Measurements from ENCODE around the gene ALX4. TPM values are rescaled to one million over a fixed set of nuclear protein-coding genes. Genes with fewer than 3 reads are reported as not detected.

The ALX4 gene
- total RNA-seq, 1 donor from 2014 or later = not detected

DNA sequence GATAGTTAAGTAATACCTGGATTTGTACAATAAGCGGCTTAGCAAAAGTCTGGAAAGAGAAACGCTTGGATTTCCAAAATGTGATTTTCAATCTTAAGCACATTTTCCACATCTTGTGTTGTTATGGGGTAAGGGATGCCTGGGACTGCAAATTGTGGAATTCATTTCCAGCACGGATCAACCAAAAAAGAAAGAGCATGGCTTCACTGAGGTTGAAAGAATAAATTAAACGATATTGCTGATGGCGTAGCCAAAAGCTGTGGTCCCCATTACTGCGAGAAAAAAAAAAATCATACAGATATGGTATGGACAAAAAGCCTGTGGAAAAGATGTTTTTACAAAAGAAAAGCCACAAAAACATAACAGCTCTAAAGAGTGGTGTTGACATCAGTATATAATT, 26.0 kb upstream of the ALX4 start:
- no peak for DNase-seq (ENCODE audit: extremely low read depth, low read depth, low spot score)

DNA sequence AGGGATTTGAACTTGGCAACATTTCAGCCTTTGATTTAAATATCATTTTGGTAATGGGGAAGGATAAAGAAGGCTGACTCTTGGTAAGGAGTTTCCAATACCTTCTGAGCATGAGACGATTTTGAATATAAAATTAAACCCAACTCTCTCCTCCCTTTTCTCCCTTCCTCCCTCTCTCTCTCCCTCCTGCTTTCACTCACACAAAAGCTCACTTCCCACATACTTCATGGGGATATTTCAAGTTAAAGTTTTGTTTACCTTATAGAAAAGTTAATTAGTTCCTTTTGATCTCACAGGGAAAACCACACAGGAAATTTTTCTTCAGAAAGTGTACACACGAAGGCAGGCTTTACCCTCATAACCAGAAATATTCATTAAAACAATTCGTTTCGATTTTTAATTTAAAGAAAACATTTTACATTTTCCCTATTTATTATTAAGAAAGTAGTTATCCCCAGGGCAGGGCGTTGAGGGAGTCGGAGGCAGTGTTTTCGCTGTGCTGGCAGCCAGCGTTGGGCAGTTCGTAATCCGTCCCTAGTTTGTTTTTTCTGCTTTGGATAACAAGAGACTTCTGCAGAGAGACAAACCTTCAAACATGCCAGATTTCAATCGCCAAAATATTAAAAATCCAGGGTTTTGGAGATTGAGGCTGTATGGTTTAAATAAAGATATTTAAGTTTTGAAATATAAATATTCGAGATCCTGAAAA, 25.3 kb upstream of the ALX4 start:
- DNase-seq (ENCODE audit: extremely low read depth, low read depth, low spot score) = no peak

DNA sequence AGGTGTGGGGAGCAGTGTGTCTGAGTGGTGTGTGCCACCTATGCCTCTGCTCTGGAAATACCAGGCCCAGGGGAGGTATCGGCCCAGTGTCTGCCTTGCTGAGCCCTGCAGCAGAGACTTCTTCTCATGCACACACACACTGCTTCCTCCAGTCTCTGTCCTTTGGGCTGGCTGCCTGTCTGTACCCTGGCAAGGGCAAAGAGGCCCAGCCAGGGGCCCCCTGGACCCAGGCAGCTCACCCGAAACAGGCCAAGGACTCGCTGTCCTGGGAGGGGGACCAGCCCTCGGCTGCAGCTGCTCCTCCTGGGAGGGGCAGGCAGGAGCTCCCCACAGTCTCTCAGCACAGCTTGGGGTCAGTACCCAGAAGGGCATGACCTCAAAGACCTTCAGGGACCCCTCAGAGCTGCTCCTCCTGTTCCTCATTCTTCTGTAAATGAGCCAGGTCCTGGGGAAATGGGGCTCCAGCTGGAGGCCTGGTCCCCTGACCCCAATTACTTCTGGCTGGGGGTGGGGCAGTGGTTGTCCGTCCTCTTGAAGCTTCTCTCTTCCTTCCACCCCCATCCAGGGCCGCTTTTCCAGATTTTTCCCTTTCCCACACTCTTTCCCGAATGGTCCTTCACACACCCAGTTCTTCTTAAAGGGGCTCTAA, 24.5 kb upstream of the ALX4 start:
- no peak for DNase-seq (ENCODE audit: extremely low read depth, low read depth, low spot score)

- DNase-seq (ENCODE audit: extremely low read depth, low read depth, low spot score) = no peak
Measured at GRCh38 chr11:44333271-44334218, 23.6 kb upstream of the ALX4 start.

GRCh38 chr11:44332665-44333064, 22.7 kb upstream of the ALX4 start:
- no peak for DNase-seq (ENCODE audit: extremely low read depth, low read depth, low spot score)

- DNase-seq (ENCODE audit: extremely low read depth, low read depth, low spot score) = no peak
Measured at GRCh38 chr11:44329472-44330230, 19.7 kb upstream of the ALX4 start.

DNA sequence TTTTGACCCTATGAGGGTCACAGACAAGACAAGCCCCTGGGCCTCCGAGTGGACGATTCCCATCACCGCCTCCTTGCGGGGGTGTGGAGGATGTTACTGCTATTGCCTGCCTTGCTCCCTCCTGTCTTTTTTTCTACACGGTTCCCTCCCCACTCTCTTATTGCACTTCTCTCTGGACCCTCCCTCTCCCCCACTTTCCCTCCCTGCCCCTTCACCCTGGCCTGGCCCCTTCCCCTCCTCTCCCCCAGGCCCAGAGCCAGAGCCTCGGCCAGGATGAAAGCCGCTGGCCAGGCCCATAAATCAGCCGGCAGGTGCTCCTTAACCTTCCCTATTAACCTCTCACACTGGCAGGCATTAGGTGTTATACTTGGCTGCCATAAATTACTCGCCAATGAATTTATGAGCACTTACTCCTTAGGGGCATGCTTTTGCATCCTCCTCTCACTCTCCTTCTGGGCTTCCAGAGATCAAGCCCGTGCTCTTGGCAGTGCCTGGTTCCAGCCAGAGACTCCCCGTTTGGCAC, 18.3 kb upstream of the ALX4 start:
- DNase-seq (ENCODE audit: extremely low read depth, low read depth, low spot score) = no peak

DNA sequence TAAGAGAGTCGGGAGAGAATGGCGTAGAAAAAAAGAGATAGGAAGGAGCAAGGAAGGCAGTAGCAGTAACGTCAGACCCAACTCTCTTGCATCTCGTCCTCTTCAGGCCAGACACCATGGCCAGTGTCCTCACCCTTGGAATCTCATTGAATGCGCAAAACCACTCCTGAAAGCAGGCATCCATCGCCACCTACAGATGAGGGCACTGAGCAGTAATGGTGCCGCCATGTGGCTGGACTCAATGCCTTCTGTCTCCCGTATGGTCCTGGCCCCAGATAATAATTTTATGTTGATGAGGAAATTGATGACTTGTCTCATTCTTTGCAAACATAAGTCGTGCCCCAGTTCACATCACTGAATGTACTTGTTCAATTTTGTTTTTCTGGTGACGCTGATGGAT, 17.8 kb upstream of the ALX4 start:
- no peak for DNase-seq (ENCODE audit: extremely low read depth, low read depth, low spot score)

DNA sequence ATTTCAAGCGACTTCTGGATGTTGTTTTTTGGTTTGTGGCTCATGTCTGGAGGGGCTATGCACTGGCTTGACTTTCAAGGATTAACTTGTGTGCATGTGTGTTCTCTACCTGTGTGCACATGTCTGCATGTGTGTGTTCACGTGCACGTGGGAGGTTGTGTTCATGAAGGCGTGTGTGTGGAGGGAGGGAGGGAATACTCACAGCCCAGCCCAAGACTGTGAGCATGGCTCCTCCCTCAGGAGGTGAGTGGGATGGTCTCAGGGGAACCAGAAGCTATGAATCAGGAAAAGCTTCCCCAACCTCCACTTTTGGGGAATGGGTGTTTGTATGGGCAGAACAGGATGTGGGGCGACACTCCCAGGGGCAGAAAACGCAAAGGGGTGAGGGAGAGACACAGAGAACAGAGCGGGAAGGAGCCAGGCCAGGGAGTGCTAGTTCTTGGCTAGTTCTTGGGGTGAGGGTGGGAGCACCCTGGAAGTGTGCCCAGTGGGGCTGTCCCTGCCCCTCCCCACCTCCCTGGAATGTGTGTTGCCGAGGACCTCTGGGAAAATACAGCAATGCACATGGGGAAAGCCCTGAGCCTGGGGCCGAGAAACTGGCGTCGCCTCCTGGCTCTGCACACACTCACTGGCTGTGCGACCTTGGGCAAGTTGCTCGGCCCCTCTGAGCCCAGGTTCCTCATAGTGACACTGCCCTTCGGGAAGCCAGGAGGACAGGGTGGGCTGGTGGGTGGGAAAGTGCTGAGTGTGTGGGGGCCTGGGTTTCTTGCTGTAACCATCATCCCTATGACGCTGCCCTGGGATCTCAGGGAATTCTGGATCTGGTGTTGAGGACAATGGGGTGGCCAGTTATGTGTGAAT, 16.9 kb upstream of the ALX4 start:
- DNase-seq (ENCODE audit: extremely low read depth, low read depth, low spot score) = no peak

- no peak for DNase-seq (ENCODE audit: extremely low read depth, low read depth, low spot score)
Measured at GRCh38 chr11:44325698-44326097, 15.8 kb upstream of the ALX4 start.

DNA sequence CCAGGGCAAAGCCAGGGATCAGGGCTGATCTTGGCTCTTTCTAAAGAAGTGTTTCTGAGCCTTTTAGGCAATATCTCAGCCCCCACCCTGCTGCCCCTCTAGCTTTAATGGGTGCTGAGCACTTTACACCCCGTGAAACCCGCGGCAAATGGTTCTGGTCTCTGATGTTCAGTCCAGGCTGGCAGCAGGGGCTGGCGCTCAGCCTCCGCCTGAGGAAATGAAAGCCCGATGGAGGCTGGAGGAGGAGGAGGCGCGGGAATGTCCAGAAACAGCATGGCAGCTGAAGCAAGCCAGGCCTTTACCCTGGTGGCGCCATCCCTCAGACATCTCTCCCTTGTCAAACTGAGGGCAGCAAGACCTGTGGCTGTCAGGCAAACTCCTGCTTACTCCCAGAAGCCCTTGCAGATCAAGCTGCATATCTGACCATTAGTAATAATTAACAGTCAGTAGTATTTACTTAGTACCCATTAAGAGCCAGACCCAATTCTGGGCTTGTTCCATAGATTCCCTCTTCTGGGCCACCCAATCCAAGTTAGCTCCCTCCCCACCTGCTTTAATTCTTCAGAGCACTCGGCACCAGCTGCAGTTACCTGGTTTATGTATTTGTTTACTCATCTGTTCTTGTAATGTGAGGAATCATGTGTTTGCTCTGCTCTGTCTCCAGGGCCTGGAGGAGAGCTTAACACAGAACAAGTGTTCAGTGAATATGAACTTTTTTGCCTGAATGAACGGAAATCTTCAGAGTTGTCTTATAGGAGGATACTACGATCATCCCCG, 15.0 kb upstream of the ALX4 start:
- no peak for DNase-seq (ENCODE audit: extremely low read depth, low read depth, low spot score)

- no peak for DNase-seq (ENCODE audit: extremely low read depth, low read depth, low spot score)
Measured at GRCh38 chr11:44324222-44324621, 14.3 kb upstream of the ALX4 start.

- no peak for DNase-seq (ENCODE audit: extremely low read depth, low read depth, low spot score)
Measured at GRCh38 chr11:44322243-44322642, 12.3 kb upstream of the ALX4 start.

DNA sequence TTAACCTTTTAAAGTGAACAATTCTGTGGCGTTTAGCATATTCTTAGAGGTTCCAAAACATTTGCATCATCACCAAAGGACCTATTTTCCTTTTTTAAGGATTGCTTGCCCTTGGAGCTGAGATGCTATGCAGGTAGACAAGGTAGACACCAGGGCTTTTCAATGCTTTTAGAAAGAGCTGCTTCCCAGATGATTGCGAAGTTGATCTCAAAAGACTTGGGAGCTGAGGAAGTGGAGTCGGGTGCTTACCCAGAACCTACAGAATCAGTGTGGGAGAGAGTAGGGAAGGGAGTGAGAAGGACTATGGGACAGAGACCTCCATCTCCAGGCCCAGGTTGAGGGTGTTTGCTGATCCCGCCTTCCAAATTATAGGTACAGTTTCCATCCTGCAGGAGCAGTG, 11.1 kb upstream of the ALX4 start:
- no peak for DNase-seq (ENCODE audit: extremely low read depth, low read depth, low spot score)

DNA sequence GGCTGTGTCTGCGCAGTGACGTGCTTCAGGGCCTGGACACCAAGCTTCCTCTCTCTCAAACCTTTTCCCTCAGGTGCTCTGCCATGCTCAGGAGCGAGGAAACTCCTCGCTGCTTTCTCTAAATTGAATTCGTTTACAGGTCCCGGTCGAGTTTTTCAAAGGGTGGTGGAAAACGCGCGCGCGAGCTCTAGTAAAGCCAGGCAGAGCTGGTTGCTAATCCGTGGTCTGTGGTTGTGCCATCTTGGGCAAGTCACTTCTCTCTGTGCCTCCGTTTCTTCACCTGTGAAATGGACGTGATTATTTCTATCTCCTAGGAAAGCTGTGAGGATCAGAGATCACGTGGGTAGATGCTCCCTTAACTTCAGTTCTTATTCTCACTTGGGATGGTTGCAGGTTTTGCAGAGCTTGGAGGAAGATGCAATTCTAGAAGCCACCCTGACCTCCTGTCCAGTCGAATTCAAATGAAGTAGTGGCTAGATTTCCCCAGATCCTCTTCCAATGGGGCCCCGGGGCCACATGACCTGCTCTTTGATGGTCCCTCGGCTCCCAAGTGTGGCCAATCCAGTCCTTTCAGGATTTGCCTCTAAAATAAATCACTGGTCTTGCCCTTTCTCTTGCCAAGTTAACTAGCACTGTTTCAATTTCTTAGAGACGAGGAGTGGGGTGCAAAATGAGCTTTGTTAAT, 10.5 kb upstream of the ALX4 start:
- no peak for DNase-seq (ENCODE audit: extremely low read depth, low read depth, low spot score)

GRCh38 chr11:44319552-44320288, 9.8 kb upstream of the ALX4 start:
- DNase-seq (ENCODE audit: extremely low read depth, low read depth, low spot score) = no peak

- no peak for DNase-seq (ENCODE audit: extremely low read depth, low read depth, low spot score)
Measured at GRCh38 chr11:44319170-44319551, 9.2 kb upstream of the ALX4 start.

DNA sequence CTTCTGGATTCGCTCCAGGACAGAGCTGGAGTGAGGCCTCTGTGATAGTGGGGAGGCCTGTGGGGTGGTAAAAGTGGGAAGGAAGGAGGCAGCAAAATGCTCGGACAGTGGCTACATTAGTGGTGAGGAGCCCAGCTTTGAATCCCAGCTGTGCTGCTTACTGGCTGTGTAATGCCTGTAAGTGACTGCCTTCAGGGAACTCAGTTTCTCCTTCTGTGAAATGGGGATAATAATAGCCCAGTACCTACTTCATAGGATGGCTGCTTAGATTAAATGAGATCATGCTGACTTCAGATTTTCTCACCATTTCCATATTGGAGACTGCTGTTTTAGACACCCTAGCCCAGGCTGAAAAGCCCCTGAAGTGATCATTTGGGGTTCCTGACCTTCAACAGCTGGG, 8.4 kb upstream of the ALX4 start:
- no peak for DNase-seq (ENCODE audit: extremely low read depth, low read depth, low spot score)
